ENCODE results near the gene DUSP22.

Gene DUSP22

GRCh38 chr6:398558-399078, 106.3 kb downstream of the DUSP22 start:
- DNase-seq, result no peak

- DNase-seq, result no peak
Measured at GRCh38 chr6:399785-400534, 107.7 kb downstream of the DUSP22 start.

DNA sequence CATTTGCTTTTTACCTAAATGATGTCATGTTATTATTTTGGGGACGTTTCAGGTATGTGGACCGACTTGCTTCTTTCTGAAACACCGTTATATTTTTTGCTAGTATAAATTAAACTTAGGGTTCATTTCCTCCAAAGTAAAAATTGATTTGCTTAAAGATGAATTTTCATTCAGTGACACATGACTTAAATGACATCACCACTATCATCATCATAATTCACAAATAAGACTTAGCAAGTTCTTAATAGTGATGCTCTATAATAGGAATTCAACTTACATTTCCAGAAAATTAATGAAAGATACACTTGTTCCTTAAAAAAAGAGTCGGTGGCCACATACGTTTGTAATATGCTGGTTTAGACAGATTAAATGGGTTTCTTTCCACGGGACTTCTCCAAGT, 108.5 kb downstream of the DUSP22 start:
- DNase-seq, result no peak
